ENCODE results near the gene KIF12. TPM values are rescaled to one million over a fixed set of nuclear protein-coding genes. Genes with fewer than 3 reads are reported as not detected.
A peak's percentile ranks its signal among the peaks of the same experiment; 100 is the strongest.

The KIF12 gene
- total and polyA plus RNA-seq, 2 donors (not counting 3 experiments of a cell fraction or from before 2014, with no cell fraction given) = 0.46 to 0.97 TPM

DNA sequence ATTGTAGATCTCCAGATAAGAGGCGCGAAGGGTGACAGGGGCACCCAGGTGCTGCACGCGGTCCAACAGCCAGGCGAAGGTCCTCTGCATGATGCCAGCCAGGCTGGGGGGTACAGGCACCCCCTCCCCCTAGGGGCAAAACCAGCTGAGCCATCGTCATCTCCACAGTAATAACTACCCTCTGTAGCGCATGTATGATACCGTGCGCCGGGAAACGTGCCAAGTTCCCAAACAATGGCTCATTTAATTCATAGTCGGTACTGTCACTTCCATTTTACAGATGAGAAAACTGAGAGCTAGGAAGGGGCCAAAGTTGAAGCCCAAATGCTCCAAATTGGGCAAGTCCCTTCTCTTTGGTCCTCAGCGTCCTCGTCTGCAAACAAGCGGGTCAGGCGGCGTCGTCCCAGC lies 1.5 kb downstream of the KIF12 start:
- ChIA-PET CTCF (interaction anchor here (1.6 to 4.5 kb wide), 3 partner anchors 11 to 193 kb away, joined by 6 to 41 read pairs (median 11); no protein-coding TSS in a partner anchor), POLR2A (no interaction called here)
- peak overlapping the region in 1 of 3 experiments; percentile 31 for H3K4me3 ChIP-seq (replicated peaks in 1 of 3; ENCODE audit: insufficient read depth in 1 of 3, low read depth in 1 of 3, low read length in 3 of 3)
- H3K4me2 ChIP-seq (ENCODE audit: insufficient read depth, low read length) = peak overlapping the region; percentile 38
- intact Hi-C loops (cut with micrococcal nuclease) = no loop called here
- no peak overlapping the region for H2AFZ ChIP-seq (ENCODE audit: low read depth, low read length)
- peaks cover 3% of the 10 kb centered on the region for H3K9me3 ChIP-seq (replicated peaks; ENCODE audit: control insufficient read depth, insufficient read depth, low read length)
- FAIRE-seq (no peak), DNase-seq (ENCODE audit: low read depth, low spot score) (peak; percentile 30)
- BruUV-seq (replicated peaks) = no TSS peak
- H3K27ac ChIP-seq (ENCODE audit: insufficient read depth, low read depth, low read length) = no peak overlapping the region
- H3K27me3 ChIP-seq (ENCODE audit: control insufficient read depth in 2 of 2, insufficient read depth in 2 of 2, low read length in 2 of 2) = no peaks in the 10 kb centered on the region
- H3K79me2 ChIP-seq (ENCODE audit: control insufficient read depth, insufficient read depth, low read length) = no peaks in the 10 kb centered on the region
- TF ChIP-seq POLR2AphosphoS5 (IDR thresholded peaks at IDR 0.05; ENCODE audit: insufficient read depth, low read depth, low read length) (no peak), EZH2 (IDR thresholded peaks at IDR 0.05; ENCODE audit: borderline replicate concordance, low read depth, low read length, severe bottlenecking) (no peak), FOS (IDR thresholded peaks at IDR 0.05; ENCODE audit: borderline replicate concordance, insufficient read depth, low read length) (no peak), JUN (IDR thresholded peaks at IDR 0.05; ENCODE audit: borderline replicate concordance, insufficient read depth, insufficient read length, low read depth) (no peak), MYC (IDR thresholded peaks at IDR 0.05; ENCODE audit: low read depth, low read length) (no peak), POLR2A (IDR thresholded peaks at IDR 0.05; ENCODE audit: low read depth, low read length) (no peak), GATA2 (IDR thresholded peaks at IDR 0.05; ENCODE audit: insufficient read depth, insufficient read length, low read depth, low read length) (no peak)
- TF ChIP-seq, protein P1, sequence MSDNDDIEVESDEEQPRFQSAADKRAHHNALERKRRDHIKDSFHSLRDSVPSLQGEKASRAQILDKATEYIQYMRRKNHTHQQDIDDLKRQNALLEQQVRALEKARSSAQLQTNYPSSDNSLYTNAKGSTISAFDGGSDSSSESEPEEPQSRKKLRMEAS (IDR thresholded peaks at IDR 0.05; ENCODE audit: insufficient read depth, insufficient read length) = no peak
- TF ChIP-seq, protein P2, sequence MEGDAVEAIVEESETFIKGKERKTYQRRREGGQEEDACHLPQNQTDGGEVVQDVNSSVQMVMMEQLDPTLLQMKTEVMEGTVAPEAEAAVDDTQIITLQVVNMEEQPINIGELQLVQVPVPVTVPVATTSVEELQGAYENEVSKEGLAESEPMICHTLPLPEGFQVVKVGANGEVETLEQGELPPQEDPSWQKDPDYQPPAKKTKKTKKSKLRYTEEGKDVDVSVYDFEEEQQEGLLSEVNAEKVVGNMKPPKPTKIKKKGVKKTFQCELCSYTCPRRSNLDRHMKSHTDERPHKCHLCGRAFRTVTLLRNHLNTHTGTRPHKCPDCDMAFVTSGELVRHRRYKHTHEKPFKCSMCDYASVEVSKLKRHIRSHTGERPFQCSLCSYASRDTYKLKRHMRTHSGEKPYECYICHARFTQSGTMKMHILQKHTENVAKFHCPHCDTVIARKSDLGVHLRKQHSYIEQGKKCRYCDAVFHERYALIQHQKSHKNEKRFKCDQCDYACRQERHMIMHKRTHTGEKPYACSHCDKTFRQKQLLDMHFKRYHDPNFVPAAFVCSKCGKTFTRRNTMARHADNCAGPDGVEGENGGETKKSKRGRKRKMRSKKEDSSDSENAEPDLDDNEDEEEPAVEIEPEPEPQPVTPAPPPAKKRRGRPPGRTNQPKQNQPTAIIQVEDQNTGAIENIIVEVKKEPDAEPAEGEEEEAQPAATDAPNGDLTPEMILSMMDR (IDR thresholded peaks at IDR 0.05; ENCODE audit: extremely low read depth in 1 of 2, insufficient read depth in 1 of 2, low read depth in 1 of 2, low read length in 2 of 2) = no peak
- H3K4me1 ChIP-seq (ENCODE audit: control insufficient read depth, extremely low read depth, insufficient read depth, low read length) = peaks cover 10% of the 10 kb centered on the region
- dilution Hi-C loops (cut with MboI; ENCODE audit: extremely low pct_ligation_motif_present, low sequenced_read_pairs) = loop anchor here (25.0 kb wide), 1 partner anchor 190 kb away; no protein-coding TSS in a partner anchor
- H3K36me3 ChIP-seq (ENCODE audit: control insufficient read depth in 2 of 2, extremely low read depth in 1 of 2, insufficient read depth in 2 of 2, low read length in 2 of 2) = no peaks in the 10 kb centered on the region
- H4K20me1 ChIP-seq (replicated peaks; ENCODE audit: control insufficient read depth, extremely low read depth, insufficient read depth, low read length) = no peaks in the 10 kb centered on the region
- H3K9me1 ChIP-seq (replicated peaks; ENCODE audit: control insufficient read depth, extremely low read depth, insufficient read depth, low read length) = no peaks in the 10 kb centered on the region
- no peak overlapping the region for H3K9ac ChIP-seq (replicated peaks; ENCODE audit: extremely low read depth, insufficient read depth, low read length)
